ENCODE measurements around the gene ATAD5. TPM values are rescaled to one million over a fixed set of nuclear protein-coding genes. Genes with fewer than 3 reads are reported as not detected.
A peak's percentile ranks its signal among the peaks of the same experiment; 100 is the strongest.
"Not testable (repeated sequence)": the region's sequence is repeated elsewhere in the genome, so short reads cannot be mapped to it uniquely, and the experiment has no call there.

ATAD5 gene, protein sequence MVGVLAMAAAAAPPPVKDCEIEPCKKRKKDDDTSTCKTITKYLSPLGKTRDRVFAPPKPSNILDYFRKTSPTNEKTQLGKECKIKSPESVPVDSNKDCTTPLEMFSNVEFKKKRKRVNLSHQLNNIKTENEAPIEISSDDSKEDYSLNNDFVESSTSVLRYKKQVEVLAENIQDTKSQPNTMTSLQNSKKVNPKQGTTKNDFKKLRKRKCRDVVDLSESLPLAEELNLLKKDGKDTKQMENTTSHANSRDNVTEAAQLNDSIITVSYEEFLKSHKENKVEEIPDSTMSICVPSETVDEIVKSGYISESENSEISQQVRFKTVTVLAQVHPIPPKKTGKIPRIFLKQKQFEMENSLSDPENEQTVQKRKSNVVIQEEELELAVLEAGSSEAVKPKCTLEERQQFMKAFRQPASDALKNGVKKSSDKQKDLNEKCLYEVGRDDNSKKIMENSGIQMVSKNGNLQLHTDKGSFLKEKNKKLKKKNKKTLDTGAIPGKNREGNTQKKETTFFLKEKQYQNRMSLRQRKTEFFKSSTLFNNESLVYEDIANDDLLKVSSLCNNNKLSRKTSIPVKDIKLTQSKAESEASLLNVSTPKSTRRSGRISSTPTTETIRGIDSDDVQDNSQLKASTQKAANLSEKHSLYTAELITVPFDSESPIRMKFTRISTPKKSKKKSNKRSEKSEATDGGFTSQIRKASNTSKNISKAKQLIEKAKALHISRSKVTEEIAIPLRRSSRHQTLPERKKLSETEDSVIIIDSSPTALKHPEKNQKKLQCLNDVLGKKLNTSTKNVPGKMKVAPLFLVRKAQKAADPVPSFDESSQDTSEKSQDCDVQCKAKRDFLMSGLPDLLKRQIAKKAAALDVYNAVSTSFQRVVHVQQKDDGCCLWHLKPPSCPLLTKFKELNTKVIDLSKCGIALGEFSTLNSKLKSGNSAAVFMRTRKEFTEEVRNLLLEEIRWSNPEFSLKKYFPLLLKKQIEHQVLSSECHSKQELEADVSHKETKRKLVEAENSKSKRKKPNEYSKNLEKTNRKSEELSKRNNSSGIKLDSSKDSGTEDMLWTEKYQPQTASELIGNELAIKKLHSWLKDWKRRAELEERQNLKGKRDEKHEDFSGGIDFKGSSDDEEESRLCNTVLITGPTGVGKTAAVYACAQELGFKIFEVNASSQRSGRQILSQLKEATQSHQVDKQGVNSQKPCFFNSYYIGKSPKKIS (N-terminal part only)
- 7.2 TPM for total RNA-seq

DNA sequence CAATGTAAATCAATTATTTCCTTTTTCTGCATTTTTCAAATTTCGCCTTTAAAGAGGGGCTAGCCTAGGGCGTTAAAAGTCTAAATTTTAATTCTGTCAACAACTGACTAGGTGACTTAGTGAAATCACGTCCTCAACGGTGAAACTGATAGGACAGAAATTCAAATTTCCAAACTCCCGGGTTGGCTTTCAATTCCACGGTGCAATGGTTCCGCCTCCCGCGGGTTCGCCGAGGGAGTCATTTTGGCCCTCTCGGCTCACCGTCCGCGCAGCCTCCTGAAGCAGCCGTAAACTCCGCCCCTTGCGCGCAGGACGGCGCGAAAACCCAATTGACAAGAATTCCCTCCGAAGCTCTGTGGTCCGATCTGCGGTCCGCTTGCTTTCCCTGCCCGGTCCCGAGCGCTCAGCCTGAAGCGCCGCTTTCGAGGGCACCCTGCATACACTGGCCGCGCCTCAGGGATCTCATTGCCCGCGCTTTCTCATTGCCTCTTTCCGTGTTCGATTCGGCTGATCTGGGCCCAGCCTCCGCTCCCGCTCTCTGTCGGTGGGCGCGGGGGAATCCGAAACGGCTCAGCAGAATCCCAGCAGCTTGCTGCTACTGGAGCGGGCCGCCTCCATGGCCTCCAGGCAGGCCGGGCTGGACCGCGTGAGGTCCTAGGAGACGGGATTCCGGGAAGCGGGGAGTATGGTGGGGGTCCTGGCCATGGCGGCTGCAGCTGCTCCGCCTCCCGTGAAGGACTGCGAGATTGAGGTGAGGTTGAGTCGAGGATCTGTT lies at the start of gene ATAD5:
ATAD5 (plus strand) TSS at position 304 of the 775 bp plus-strand sequence; CDS start at position 686, 382 bp downstream.
- DNase-seq, result peak; percentile 85

DNA sequence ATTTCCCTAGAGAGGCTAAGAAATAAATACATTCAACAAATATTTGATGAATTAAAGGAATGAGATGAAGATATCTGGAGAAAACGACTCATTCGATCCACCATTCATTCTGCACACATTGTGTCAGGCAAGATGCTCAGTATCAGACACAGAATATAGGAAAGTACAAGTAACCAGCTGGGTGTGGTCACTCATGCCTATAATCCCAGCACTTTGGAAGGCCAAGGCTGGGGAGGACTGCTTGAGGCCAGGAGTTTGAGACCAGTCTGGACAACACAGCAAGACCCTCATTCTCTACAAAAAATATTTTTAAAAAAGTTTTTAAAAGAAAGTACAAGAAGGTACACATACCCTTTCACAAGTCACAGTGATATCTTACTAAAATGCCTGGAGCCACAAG lies 49.6 kb upstream of the ATAD5 start:
- no peak for DNase-seq

DNA sequence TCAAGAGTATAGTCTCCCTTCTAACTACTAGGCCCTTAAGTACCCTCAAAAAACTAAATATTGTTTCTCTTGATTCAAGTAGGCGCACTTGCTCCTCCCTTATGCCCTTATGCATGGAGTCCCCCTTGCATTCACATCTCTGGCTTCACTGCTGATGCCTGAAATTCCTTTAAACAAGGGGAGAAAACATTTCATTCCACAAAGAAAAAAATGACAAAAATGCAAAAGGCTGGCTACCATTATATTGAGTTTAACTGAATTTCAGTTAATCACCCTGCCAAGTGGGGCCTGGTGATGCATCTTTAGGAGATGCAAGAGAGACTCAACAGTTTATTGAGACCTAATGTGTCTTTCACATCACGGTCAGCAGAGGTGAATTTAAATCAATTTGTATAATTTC lies 42.8 kb upstream of the ATAD5 start:
- DNase-seq, result no peak

DNA sequence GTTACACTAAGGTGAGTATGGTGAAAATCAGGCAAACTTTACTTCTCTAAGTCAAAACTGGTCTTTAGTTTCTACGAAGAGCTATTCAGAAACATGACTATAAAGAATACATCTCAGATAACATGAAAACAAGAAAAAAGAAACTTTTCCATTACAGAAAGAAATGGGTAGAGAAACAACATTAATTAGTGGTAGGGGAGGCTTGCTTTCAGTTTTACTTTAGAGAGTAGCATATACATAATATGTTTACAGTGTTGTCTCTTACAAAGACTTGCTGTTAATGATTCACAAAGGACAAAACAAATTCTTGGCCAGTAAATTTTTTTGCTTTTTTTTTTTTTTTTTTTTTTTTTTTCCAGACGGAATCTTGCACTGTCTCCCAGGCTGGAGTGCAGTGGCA lies 41.5 kb upstream of the ATAD5 start:
- DNase-seq, result no peak

DNA sequence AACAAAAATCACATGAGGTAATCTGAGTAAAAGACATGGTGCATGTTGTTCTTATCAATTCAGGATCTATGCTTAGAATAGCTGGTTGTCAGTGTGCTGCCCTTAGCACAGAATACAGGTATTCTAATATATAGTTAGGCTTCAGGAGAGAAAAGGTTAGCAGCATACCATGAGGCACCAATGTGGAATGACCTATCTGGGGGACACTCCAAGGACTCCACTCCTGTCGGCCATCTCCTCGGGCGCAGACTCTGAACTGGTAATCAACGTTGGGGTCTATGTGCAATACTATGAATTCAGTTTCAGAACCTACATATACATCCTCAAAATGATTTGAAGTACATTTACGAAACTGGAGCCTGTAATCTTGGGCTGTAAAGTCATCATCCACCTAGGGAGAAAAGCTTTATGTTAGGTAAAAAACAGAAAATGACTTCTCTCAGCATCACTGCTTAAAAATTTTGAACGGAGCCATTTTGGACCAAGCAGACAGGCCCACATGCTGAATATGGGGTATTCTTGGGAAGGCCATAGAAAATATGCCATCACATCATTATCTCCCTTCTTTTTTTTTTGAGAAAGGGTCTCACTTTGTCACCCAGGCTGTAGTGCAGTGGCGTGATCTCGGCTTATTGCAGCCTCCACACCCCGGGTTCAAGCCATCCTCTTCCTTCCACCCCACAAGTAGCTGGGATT lies 38.3 kb upstream of the ATAD5 start:
- DNase-seq, result no peak

DNA sequence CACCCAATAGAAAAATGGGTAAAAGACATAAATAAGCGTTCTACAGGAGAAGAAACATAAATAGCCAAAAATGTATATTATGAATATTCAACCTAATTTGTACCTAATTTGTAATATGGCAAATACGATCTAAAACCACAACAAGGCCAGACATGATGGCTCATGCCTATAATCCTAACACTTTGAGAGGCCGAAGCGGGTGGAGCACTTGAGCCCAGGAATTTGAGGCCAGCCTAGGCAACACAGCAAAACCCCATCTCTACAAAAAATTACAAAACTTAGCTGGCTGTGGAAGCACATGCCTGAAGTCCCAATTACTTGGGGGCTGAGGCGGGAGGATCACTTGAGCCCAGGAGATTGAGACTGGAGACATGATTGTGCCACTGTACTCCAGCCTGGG lies 37.4 kb upstream of the ATAD5 start:
- no peak for DNase-seq

DNA sequence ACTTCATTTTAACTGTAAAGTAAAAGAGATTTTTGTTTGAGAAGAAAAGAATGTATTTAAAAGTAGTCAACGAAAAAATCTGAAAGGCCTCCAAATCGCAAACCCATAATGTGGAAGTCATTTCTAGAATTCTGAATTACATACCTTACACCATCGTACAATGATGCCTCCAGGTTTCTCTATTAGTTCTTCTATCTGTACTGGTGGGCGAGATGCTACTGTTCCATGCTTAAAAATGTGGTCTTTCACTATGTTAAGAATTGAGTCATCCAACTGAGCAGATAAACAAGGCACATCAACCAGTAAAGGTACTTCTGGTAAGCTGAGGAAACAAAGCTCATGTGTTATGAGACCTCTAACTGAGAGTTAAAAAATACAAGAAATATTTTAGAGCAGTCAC lies 35.8 kb upstream of the ATAD5 start:
- DNase-seq, result no peak

DNA sequence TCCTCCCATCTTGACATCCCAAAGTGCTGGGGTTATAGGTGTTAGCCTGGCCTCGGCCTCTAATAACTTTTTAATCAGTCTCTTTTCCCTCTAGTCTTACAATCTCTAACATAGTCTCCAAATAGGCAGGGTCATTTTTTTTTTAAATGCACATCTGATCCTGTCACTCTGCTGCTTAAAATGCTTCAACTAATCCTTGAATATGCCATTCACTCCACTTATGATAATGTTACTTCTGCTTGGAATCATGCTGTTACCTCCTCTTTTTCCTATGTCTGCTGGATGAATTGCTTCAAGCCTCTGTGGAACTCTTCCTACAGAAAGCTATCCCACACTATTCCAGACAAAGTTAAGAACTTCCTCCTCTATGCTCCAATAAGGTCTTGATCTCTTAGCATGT lies 30.1 kb upstream of the ATAD5 start:
- DNase-seq, result no peak

DNA sequence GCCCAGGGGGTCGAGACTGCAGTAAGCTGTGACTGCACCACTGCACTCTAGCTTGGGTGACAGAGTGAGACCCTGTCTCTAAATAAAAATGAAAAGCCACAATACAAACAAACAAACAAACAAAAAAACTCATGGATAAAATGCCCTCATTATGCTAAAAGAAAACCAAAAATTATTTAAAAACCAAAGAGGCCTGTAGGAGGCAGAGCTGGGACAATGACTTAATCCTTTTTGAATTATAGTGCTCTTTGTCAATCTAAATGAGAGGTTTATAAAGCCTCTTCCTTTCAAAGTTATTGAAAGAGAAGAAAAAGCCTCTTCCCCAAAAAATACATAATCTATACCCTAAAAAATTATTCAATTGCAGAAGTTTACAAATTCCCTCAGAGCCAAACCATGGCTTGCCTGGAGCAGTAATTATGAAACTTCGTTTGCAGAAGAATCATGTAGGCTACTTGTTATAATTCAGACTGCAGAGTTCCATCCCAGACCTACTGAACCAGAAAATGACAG lies 25.8 kb upstream of the ATAD5 start:
- no peak for DNase-seq

DNA sequence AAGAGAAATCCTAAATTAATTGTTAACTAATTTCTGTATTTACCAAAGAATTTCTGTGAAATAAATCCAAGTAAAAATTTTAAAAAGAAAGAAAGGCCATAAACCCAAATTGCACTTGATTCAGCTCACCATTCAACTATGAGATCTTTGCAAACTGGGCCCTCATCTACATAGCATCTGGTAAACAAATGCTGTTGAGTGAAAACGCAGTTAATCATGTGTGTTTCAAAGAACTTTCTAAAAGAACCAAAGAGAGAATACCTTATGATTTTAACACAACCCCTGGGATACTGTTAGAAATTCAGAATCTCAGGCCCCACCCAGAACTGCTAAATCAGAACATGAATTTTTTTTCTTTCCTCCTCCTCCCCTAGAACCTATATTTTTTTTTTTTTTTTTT lies 23.9 kb upstream of the ATAD5 start:
- DNase-seq, result no peak

DNA sequence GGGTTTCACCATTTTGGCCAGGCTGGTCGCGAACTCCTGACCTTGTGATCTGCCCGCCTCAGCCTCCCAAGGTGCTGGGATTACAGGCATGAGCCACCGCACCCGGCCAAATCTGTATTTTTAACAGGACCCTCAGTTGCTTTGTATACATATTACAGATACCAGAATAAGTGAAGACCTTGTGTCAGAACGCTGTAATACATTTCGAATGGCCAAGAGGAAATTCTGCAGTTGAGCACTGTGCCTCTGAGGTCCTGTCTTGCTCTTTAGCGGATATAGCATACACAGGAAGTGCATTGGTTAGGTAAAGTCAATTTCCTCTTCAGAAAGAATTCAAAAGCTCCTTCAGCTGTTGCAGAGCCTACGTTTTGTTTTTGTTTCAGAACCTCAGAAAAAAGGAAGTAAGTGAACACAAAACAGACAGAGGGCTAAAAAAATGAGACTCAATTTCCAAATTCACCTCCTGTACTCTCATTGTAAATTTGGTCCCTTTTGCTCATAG lies 22.9 kb upstream of the ATAD5 start:
- no peak for DNase-seq

DNA sequence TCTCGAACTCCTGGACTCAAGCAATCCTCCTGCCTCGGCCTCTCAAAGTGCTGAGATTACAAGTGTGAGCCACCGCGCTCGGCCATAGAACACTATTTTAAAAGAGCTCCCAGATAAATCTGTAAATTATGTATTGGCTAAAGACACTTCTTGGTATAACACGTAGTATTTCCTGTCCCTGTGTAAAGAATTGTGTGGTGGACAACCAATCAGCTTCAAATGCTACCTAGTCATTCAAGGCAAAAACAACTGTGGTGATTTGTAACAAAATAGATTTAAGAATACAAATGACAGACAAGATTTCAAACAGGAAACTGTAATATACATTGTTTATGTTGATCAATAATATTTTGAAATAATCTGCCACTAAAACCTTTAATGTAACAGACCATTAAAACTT lies 21.9 kb upstream of the ATAD5 start:
- no peak for DNase-seq

DNA sequence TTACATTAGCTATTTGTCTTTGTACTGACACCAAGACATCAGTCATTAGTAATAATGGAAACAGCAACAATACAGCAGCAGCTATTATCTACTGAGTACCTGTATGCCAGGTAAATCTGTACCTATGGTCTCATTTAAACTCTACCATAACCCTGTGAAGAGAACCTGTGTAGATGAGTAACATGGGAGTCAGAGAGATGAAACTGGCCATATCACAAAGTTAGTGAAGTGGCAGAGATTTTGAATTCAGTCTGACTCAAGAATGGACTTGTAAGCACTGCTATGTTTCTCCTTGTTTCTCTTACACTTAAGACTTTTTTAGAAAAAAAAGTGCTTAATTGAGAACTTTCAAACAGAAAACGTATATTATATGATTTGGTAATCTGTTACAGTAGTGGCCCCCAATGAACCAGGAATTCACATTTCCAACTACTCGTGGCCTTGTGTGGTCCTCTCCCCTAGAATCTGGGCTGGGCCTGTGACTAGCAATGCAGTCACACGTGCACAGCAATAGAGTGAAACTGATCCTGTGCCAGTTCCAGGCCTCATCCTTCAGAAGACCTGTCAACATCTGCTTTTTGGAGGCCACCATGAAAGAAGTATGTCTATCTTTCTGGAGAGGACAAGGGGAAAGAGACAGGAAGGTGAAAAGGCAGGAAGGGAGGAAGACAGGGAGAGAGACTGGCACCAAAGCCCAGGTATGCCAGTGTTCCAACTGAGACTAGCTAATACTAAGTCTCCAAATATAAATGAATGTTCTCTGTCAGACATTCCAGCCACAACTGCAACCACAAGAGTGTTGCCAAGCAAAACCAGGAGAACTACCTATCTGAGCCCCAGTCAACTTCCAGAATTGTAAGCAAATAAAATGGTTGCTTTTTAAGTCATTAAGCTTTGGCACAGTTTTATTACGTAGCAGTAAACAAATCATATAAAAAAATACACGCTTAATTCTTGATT lies 19.3 kb upstream of the ATAD5 start:
- no peak for DNase-seq

DNA sequence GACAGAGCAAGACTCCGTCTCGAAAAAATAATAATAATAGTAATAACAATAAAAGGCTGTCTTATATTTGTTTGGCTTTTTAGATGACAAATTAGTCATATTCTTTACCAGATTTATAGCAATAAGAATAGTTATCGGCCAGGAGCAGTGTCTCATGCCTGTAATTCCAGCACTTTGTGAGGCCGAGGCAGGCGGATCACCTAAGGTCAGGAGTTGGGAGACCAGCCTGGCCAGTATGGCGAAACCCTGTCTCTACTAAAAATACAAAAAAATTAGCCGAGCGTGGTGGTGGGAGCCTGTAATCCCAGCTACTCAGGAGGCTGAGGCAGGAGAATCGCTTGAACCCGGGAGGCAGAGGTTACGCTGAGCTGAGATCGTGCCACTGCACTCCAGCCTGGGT lies 17.5 kb upstream of the ATAD5 start:
- not testable (repeated sequence) for DNase-seq

DNA sequence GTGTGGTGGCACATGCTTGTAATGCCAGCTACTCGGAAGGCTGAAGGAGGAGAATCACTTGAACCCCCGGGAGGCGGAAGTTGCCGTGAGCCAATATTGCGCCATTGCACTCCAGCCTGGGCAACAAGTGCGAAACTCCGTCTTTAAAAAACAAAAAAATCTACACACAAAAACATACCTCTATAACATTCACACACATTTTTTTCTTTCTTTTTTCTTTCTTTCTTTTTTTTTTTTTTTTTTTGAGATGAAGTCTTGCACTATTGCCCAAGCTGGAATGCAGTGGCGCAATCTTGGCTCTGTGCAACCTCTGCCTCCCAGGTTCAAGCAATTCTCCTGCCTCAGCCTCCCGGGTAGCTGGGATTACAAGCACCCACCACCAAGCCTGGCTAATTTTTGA lies 16.9 kb upstream of the ATAD5 start:
- not testable (repeated sequence) for DNase-seq

DNA sequence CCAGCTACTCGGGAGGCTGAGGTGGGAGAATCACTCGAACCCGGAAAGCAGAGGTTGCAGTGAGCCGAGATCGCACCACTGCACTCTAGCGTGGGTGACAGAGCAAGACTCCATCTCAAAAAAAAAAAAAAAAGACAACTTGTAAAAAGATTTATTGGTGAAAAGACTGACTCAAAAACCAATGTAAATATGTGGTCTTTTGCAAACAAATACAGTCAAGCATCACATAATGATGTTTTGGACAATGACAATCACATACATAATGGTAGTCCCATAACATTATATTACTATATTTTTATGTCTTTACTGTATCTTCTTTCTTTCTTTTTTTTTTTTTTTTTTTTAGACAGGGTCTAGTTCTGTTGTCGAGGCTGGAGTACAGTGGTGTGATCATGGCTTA lies 15.6 kb upstream of the ATAD5 start:
- no peak for DNase-seq

DNA sequence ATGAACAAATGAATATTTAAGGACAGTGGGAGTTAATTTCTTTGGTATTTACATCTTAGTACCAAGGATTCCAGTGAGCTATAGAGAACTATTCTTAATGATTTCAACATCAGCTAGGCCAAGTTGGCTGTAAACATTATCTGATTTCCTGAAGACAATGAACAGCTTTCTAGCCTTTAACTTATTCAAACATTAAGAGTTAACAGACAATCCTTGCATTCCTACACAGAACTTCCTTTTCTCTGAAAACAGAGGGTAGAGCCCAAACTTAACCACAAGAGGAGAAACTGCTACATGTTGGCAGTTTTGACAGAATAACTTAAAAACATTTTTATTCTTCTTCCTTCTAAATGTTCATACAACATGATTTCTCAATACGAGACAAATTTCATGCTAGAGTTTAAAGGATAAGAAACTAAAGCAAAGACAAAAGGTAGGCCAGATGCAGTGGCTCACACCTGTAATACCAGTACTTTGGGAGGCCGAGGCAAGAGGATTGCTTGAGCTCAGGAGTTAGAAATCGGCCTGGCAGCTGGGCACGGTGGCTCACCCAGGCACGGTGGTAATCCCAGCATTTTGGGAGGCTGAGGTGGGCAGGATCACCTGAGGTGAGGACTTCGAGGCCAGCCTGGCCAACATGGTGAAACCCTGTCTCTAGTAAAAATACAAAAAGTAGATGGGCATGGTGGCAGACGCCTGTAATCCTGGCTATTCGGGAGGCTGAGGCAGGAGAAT lies 11.6 kb upstream of the ATAD5 start:
- no peak for DNase-seq

DNA sequence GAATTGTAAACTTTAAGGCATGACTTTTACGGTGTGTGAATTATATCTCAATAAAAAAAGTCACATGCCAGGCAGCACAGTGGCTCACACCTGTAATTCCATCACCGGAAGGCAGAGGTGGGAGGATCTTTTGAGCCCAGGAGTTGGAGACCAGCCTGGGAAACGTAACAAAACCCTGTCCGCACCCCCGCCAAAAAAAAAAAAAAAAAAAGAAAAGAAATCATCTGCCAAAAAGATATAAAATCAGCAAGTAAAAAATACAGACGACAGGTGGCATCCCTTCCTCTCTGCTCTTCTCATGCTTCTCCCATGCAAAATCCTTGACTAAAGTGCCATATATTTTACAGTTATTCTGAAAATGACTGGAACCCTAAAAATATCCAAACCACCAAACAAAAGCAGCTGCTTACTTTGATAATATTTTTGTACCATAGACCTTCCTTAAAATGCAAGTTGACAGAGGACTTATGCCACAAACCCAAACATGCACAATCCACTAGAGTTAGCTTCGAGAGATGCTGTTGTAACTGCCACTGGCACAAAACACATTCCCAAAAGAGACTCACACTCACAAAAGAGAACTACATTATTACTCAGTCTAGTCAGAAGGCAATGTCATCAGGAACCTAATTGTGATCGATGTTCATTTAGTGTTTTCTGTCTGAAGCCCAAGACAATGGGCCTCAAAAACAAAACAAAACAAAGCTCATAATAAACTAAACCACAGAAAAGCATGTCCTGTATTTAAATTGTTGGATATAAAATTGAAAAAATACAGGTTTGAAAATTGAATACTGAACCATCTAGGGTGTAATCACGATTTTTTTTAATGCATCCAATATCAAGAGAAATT lies 9.7 kb upstream of the ATAD5 start:
- no peak for DNase-seq

Measured in occipital lobe (tissue), 2 donors.